K562 (cell line): ENCODE measurements around the gene ZNF391. TPM values are rescaled to one million over a fixed set of nuclear protein-coding genes. Genes with fewer than 3 reads are reported as not detected.

Experiments used
- ATAC-seq: fragments of 200-7000 bp; cut with Tn5 transposase; 3 replicates; pipeline ENCODE4 v1.9.1; 2020; ENCODE audit warnings: moderate library complexity
- Bru-seq: library from RNA; stranded (reverse); fragments of 400-500 nt; gene quantifications from one replicate; lab custom pipeline; 2021; lab: Mats Ljungman, UMichigan
- BruChase-seq, 2 experiments: library from RNA; stranded (reverse); fragments of 400-500 nt; gene quantifications; one replicate each; lab custom pipeline; 2021; lab: Mats Ljungman, UMichigan
- BruUV-seq: library from RNA; stranded (reverse); fragments of 400-500 nt; replicated peaks from 2 replicates; lab custom pipeline; 2021; lab: Mats Ljungman, UMichigan
- CTCF ChIA-PET: fragments of 300-600 bp; formaldehyde crosslinking; extraction: SDS; loops from one replicate; lab custom pipeline; 2021; ENCODE audit warnings: low intra/inter-chr PET ratio; lab: Yijun Ruan, JAX
- POLR2A ChIA-PET: fragments of 300-600, 350-650 bp; sonication (Branson Sonifier 250); formaldehyde crosslinking; extraction: SDS; loops from one replicate; lab custom pipeline; 2021; ENCODE audit warnings: antibody characterized with exemption, inconsistent platforms; lab: Yijun Ruan, JAX
- DNase-seq, 4 experiments: peaks; one replicate each; pipeline versions ENCODE4 v3.0.0 to v3.0.0-alpha.2; 2011 to 2018; ENCODE audit warnings: low spot score in 3 of 4, mixed read lengths in 3 of 4; ENCODE audit errors: extremely low read depth in 1 of 4
- FAIRE-seq: peaks from 2 replicates; lab custom pipeline; 2011; peaks lifted over from hg19 to GRCh38; lab: Jason Lieb, UNC
- H2AFZ ChIP-seq: 2 replicates; pipeline ENCODE4 v1.6.0; 2011; ENCODE audit warnings: low read depth, low read length, control low read depth, inconsistent platforms
- H3K27ac ChIP-seq: fragments of 200-600 bp; 3 replicates; pipeline ENCODE4 v1.8.0; 2011; ENCODE audit warnings: low read depth, mild to moderate bottlenecking, control low read depth, inconsistent platforms, low read length, moderate library complexity, mixed read lengths; ENCODE audit errors: extremely low read depth
- H3K27me3 ChIP-seq, 2 experiments: fragments of 300-600 bp in 1 of 2; 2 replicates in 1 of 2; 3 replicates in 1 of 2; pipeline versions ENCODE4 v1.6.0 to v1.8.0; 2011; ENCODE audit warnings: inconsistent platforms in 2 of 2, low read length in 2 of 2, mild to moderate bottlenecking in 1 of 2, mixed read lengths in 1 of 2, moderate library complexity in 1 of 2; ENCODE audit not compliant: control insufficient read depth in 2 of 2, insufficient read depth in 2 of 2
- H3K36me3 ChIP-seq: fragments of 300-600 bp; 3 replicates; pipeline ENCODE4 v1.8.0; 2011; ENCODE audit warnings: mild to moderate bottlenecking, low read length, inconsistent platforms; ENCODE audit not compliant: control insufficient read depth, insufficient read depth
- H3K4me1 ChIP-seq, 2 experiments: fragments of 200-600 bp in 1 of 2; replicated peaks in 1 of 2; 2 replicates in 1 of 2; 3 replicates in 1 of 2; pipeline versions ENCODE4 v1.5.1 to v1.8.0; 2011; ENCODE audit warnings: inconsistent platforms in 2 of 2, low read length in 2 of 2, mild to moderate bottlenecking in 1 of 2, mixed read lengths in 1 of 2, moderate library complexity in 1 of 2; ENCODE audit not compliant: control insufficient read depth in 2 of 2, insufficient read depth in 2 of 2
- H3K4me2 ChIP-seq: 2 replicates; pipeline ENCODE4 v1.6.1; 2011; ENCODE audit warnings: low read length, control low read depth, inconsistent platforms, mixed read lengths; ENCODE audit not compliant: insufficient read depth
- H3K4me3 ChIP-seq: fragments of 200-600 bp; sonication (generic), shearing (Covaris generic); 2 replicates; pipeline ENCODE4 v1.5.1; 2016; ENCODE audit warnings: control low read depth, inconsistent platforms
- H3K79me2 ChIP-seq: fragments of 200-600 bp; 3 replicates; pipeline ENCODE4 v1.8.0; 2011; ENCODE audit warnings: low read length, inconsistent platforms; ENCODE audit not compliant: control insufficient read depth, insufficient read depth
- H3K9ac ChIP-seq, 2 experiments: 2 replicates each; pipeline versions ENCODE4 v1.6.0 to v1.6.1; 2011; ENCODE audit warnings: low read depth in 2 of 2, low read length in 2 of 2, control low read depth in 1 of 2, inconsistent platforms in 1 of 2, mild to moderate bottlenecking in 1 of 2, mixed read lengths in 1 of 2; ENCODE audit not compliant: insufficient read depth in 1 of 2
- H3K9me1 ChIP-seq: one replicate; pipeline ENCODE4 v1.6.0; 2011; ENCODE audit warnings: inconsistent platforms, mild to moderate bottlenecking, low read length, moderate library complexity; ENCODE audit not compliant: control insufficient read depth, insufficient read depth
- H3K9me3 ChIP-seq: replicated peaks from 2 replicates; pipeline ENCODE4 v1.5.1; 2011; ENCODE audit warnings: low read depth, low read length, inconsistent platforms; ENCODE audit not compliant: control insufficient read depth, insufficient read depth
- H4K20me1 ChIP-seq: replicated peaks from 2 replicates; pipeline ENCODE4 v1.6.1; 2011; ENCODE audit warnings: low read length, inconsistent platforms, mixed read lengths; ENCODE audit not compliant: control insufficient read depth, insufficient read depth
- FIP1L1 ChIP-seq: fragments of 200-400 bp; formaldehyde crosslinking; IDR thresholded peaks from 2 replicates; pipeline ENCODE4 v1.6.1; 2018; ENCODE audit warnings: mild to moderate bottlenecking, low read depth, low read length; ENCODE audit not compliant: poor library complexity, severe bottlenecking
- HDAC2 ChIP-seq: fragments of 450-650 bp; IDR thresholded peaks from 2 replicates; pipeline ENCODE4 v1.6.1; 2016; ENCODE audit warnings: mild to moderate bottlenecking
- HMG20B ChIP-seq: fragments of 250-450 bp; sonication (Bioruptor Pico); IDR thresholded peaks from 2 replicates; pipeline ENCODE4 v1.5.0; 2021; ENCODE audit warnings: mild to moderate bottlenecking
- HNRNPUL1 ChIP-seq: fragments of 200-400 bp; formaldehyde crosslinking; IDR thresholded peaks from 2 replicates; pipeline ENCODE4 v1.6.1; 2017; ENCODE audit warnings: low read length
- SAFB ChIP-seq: fragments of 200-400 bp; formaldehyde crosslinking; IDR thresholded peaks from 2 replicates; pipeline ENCODE4 v1.6.1; 2017; ENCODE audit warnings: low read depth, low read length, borderline replicate concordance
- THRB ChIP-seq: fragments of 450-650 bp; formaldehyde crosslinking; conservative IDR thresholded peaks from 2 replicates; pipeline ENCODE4 v1.4.0; 2022; ENCODE audit warnings: mild to moderate bottlenecking, missing genetic modification characterization
- ZNF146 ChIP-seq: IDR thresholded peaks from one replicate; pipeline ENCODE4 v1.6.1; 2018; ENCODE audit warnings: missing compliant biosample characterization; ENCODE audit not compliant: unreplicated experiment
- ZNF41 ChIP-seq: fragments of 250-450 bp; sonication (Bioruptor Pico); conservative IDR thresholded peaks from 2 replicates; pipeline ENCODE4 v1.4.0; 2020; ENCODE audit warnings: mild to moderate bottlenecking
- WGBS: fragments of 100-300 bp; shearing (Covaris generic); methylation state at CpG from one replicate; pipeline ENCODE4 v1.1.6; 2016; ENCODE audit warnings: low coverage, mixed read lengths; ENCODE audit not compliant: insufficient coverage; ENCODE audit errors: missing lambda C conversion rate; 5-methylcytosine and 5-hydroxymethylcytosine counted together
- in situ Hi-C: fragments of 300-500 bp; cut with MboI; formaldehyde crosslinking; loops from 4 replicates; pipeline ENCODE4 v1.15.0; 2018; ENCODE audit warnings: inconsistent platforms, mixed read lengths
- intact Hi-C: fragments of 100-400 bp; cut with micrococcal nuclease; formaldehyde crosslinking; loops from 2 replicates; pipeline ENCODE4 v1.14.2; 2022
- long read RNA-seq, 3 experiments: library from polyadenylated mRNA in 2 of 3; library from RNA in 1 of 3; unstranded in 2 of 3; stranded (forward) in 1 of 3; transcript quantifications; one replicate each; pipeline ENCODE4 v2.0.0, GENCODE V29; 2019 to 2022
- polyA minus RNA-seq, 3 experiments: library from RNA; depleted of rRNA, polyadenylated mRNA; stranded (reverse); fragments of >200 nt; gene quantifications; 2 replicates each; pipeline ENCODE4 v1.2.3, GENCODE V29; 2011
- polyA plus RNA-seq, 8 experiments: library from polyadenylated mRNA; depleted of rRNA in 4 of 8; stranded (reverse) in 5 of 8; unstranded in 3 of 8; fragments of >200 nt; fragmentation: Nextera tagmentation in 2 of 8; fragmentation: Illumina TruSeq in 1 of 8; extraction: Ambion mirVana in 2 of 8; extraction: Trizol in 1 of 8; gene quantifications; 2 replicates each; pipeline versions ENCODE4 v1.2.1 to v1.2.3, GENCODE V29; 2011 to 2014; ENCODE audit warnings: inconsistent platforms in 1 of 8, missing spikeins in 1 of 8
- total RNA-seq, 7 experiments: library from RNA; depleted of rRNA in 6 of 7; stranded (reverse); fragments of >200 nt in 6 of 7; fragmentation: Illumina TruSeq in 2 of 7; extraction: Trizol in 2 of 7; gene quantifications; 2 replicates each; pipeline versions ENCODE4 v1.2.1 to v1.2.3, GENCODE V29; 2011 to 2021; ENCODE audit warnings: low replicate concordance in 1 of 7
- TF ChIP-seq, protein P1 (sequence below): fragments of 250-450 bp; sonication (Bioruptor Pico); IDR thresholded peaks from 2 replicates; pipeline ENCODE4 v1.5.0; 2022; ENCODE audit warnings: mild to moderate bottlenecking

Gene ZNF391
- total RNA-seq (2011; cell fraction: chromatin; rRNA removed; ENCODE audit: low replicate concordance), result 2.2 and 8.8 TPM in 2 replicates
- 2.0 and 2.9 TPM in 2 replicates for total RNA-seq (2011; cell fraction: nucleolus; rRNA removed)
- total RNA-seq (2011; cell fraction: nucleoplasm; rRNA removed), result 5.6 and 9.8 TPM in 2 replicates
- total RNA-seq (2014; rRNA removed), result 4.0 and 7.2 TPM in 2 replicates
- total RNA-seq (2014; rRNA removed; fragmentation: Illumina TruSeq; extraction: Trizol), result 6.0 TPM in 2 replicates
- total RNA-seq (2015; rRNA removed; fragmentation: Illumina TruSeq; extraction: Trizol), result 4.6 and 5.5 TPM in 2 replicates
- total RNA-seq (2021), result 5.7 and 5.8 TPM in 2 replicates
- polyA plus RNA-seq (2011; rRNA removed), result 8.0 and 9.3 TPM in 2 replicates
- polyA plus RNA-seq (2011; cell fraction: cytosol; rRNA removed), result 2.2 and 6.6 TPM in 2 replicates
- polyA plus RNA-seq (2011; cell fraction: nucleus; rRNA removed), result 3.2 and 3.9 TPM in 2 replicates
- 3.8 and 5.0 TPM in 2 replicates for polyA plus RNA-seq (2012)
- 7.8 and 10.1 TPM in 2 replicates for polyA plus RNA-seq (2014; fragmentation: Illumina TruSeq; extraction: Trizol)
- 1 to 10 TPM; 2.3 to 2.5 TPM for polyA plus RNA-seq (2014; fragmentation: Nextera tagmentation; extraction: Ambion mirVana)
- 5.6 and 5.9 TPM in 2 replicates for polyA plus RNA-seq (2014; rRNA removed)
- 5.8 and 7.7 TPM in 2 replicates for polyA minus RNA-seq (2011; rRNA and poly(A)+ RNA removed)
- 2.1 and 3.1 TPM in 2 replicates for polyA minus RNA-seq (2011; cell fraction: cytosol; rRNA and poly(A)+ RNA removed)
- polyA minus RNA-seq (2011; cell fraction: nucleus; rRNA and poly(A)+ RNA removed), result 2.0 and 3.8 TPM in 2 replicates
- Bru-seq, nascent RNA, result percentile 81 among the genes with signal in this experiment
- BruChase-seq, experiment 1, labeled RNA remaining after a 2-hour chase, result percentile 74 among the genes with signal in this experiment
- percentile 73 among the genes with signal in this experiment for BruChase-seq, experiment 2, labeled RNA remaining after a 6-hour chase
- long read RNA-seq, experiment 1, full-length matches to known transcripts, result 4 of 9 reads
- long read RNA-seq, experiment 1, partial matches to known transcripts, result 0 of 9 reads
- long read RNA-seq, experiment 1, other reads (novel, unspliced or antisense), result 5 of 9 reads
- long read RNA-seq, experiment 2, partial matches to known transcripts, result 0 of 2 reads
- long read RNA-seq, experiment 2, other reads (novel, unspliced or antisense), result 2 of 2 reads
- long read RNA-seq, experiment 3, full-length matches to known transcripts, result 3 of 5 reads
- long read RNA-seq, experiment 3, partial matches to known transcripts, result 1 of 5 reads
- long read RNA-seq, experiment 3, other reads (novel, unspliced or antisense), result 1 of 5 reads

DNA sequence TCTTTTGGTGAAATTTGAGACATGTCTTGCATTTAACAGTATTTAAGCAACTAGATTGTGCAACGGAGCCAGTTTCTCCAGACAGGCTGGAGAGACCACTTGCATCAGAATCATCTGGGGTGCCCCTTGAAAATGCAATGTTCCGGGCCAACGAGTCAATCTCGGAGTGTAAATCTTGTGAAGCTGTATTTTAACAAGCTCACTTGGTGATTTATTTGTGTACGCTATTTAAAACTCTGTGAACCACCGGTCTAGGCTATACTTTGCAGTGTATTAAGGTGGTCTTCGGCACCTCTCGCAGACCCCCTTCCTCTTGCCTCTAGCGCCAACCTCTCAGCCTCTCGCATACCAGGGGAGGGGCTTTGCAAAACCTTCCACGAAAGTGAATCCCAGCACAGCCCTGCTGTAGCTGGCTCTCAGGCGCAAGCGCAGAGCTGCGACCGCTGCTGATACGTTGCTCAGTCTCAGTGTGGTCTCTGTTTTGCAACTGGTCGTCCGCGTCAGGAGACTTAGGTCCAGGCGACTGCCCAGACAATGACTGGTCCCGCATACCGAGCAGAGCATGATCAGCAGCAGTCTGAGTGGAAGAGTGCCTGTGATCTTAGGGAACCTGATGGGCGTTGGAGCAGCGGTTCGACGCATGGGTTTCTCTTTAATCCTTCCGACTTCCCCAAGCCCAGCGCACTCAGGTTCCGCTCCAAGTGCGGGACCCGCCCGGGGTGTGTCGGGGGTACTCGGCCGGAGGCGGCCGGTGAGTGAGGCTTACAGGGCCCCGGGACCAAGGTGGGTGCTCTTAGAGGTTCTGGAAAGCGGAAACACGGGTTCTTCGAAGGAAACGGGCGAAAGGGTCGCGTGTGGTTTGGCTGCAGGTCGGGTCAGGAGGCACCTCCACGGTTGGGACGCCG is at the start of gene ZNF391:
Gene ZNF391, plus strand, starts transcription at position 467 of the 905 bp plus-strand sequence. CDS start 11,612 bp downstream, outside the sequence.
- H3K4me3 ChIP-seq, result peak within 1 kb of the TSS; percentile 63
- H3K79me2 ChIP-seq, result peaks cover 10% of the 10 kb centered on the region
- H3K4me2 ChIP-seq, result peak within 1 kb of the TSS; percentile 95
- in situ Hi-C loops, result no loop called here
- ChIA-PET POLR2A (interaction anchor here (0.5 to 1.0 kb wide), 10 partner anchors 8 to 778 kb away, joined by 3 to 5 read pairs (median 3); a partner anchor contains a TSS), CTCF (interaction anchor here (0.6 kb wide), 1 partner anchor 17 kb away, joined by 3 read pairs; no protein-coding TSS in a partner anchor)
- H3K4me1 ChIP-seq, result peaks cover 4 to 9% of the 10 kb centered on the region in 2 experiments; a peak in 4 of 5 replicates
- BruUV-seq, result TSS peak; percentile 97
- H3K36me3 ChIP-seq, result no peaks in the 10 kb centered on the region
- FAIRE-seq, result peak; percentile 92
- intact Hi-C loops, result loop anchor here (2.0 to 5.0 kb wide), 2 partner anchors 84 to 176 kb away; partner anchors contain the start of gene ZNF184
- no peaks in the 10 kb centered on the region for H4K20me1 ChIP-seq
- peak within 1 kb of the TSS; percentile 99 for H2AFZ ChIP-seq
- H3K9ac ChIP-seq, result peak within 1 kb of the TSS; percentile 82 to 91
- no peaks in the 10 kb centered on the region for H3K27me3 ChIP-seq
- WGBS, result 2% methylated on average over 47 of the region's 49 CpGs
- H3K9me3 ChIP-seq, result no peaks in the 10 kb centered on the region
- ATAC-seq, result peak; percentile 96
- H3K27ac ChIP-seq, result peak within 1 kb of the TSS; percentile 86
- DNase-seq, result peak; percentile 63 to 91 (median 78)
- H3K9me1 ChIP-seq, result no peaks in the 10 kb centered on the region
- TF ChIP-seq, protein P1, sequence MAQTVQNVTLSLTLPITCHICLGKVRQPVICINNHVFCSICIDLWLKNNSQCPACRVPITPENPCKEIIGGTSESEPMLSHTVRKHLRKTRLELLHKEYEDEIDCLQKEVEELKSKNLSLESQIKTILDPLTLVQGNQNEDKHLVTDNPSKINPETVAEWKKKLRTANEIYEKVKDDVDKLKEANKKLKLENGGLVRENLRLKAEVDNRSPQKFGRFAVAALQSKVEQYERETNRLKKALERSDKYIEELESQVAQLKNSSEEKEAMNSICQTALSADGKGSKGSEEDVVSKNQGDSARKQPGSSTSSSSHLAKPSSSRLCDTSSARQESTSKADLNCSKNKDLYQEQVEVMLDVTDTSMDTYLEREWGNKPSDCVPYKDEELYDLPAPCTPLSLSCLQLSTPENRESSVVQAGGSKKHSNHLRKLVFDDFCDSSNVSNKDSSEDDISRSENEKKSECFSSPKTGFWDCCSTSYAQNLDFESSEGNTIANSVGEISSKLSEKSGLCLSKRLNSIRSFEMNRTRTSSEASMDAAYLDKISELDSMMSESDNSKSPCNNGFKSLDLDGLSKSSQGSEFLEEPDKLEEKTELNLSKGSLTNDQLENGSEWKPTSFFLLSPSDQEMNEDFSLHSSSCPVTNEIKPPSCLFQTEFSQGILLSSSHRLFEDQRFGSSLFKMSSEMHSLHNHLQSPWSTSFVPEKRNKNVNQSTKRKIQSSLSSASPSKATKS (CRISPR knock-in tag), result 0 out of 2 replicates have a peak, but pooled peaks have one; percentile 15
- peak; percentile 76 for TF ChIP-seq HDAC2
- no peak for TF ChIP-seq ZNF146 (CRISPR knock-in tag)
- peak; percentile 17; the same call in 1 of the 2 replicates for TF ChIP-seq SAFB
- no peak for TF ChIP-seq HMG20B (CRISPR knock-in tag)
- TF ChIP-seq ZNF41, result peak; percentile 68; the same call in 1 of the 2 replicates
- peak; percentile 44; the same call in 1 of the 2 replicates for TF ChIP-seq THRB (CRISPR knock-in tag)
- TF ChIP-seq HNRNPUL1, result no peak
- TF ChIP-seq FIP1L1, result peak; percentile 93
